GM12878 (cell line): ENCODE results near the gene MAN2B1. TPM values are rescaled to one million over a fixed set of nuclear protein-coding genes. Genes with fewer than 3 reads are reported as not detected.

ENCODE experiments used
- ATAC-seq: fragments of 200-7000 bp; cut with Tn5 transposase; 3 replicates; pipeline ENCODE4 v1.9.1; 2020; ENCODE audit warnings: mild to moderate bottlenecking, moderate library complexity
- BruUV-seq: library from RNA; stranded (reverse); fragments of 400-500 nt; replicated peaks from 2 replicates; lab custom pipeline; 2021; lab: Mats Ljungman, UMichigan
- CTCF ChIA-PET: fragments of 300-600 bp; sonication (Branson Sonifier 250); formaldehyde crosslinking; extraction: SDS; loops from one replicate; lab custom pipeline; 2021; ENCODE audit warnings: inconsistent platforms; lab: Yijun Ruan, JAX
- POLR2A ChIA-PET: fragments of 350-600 bp; formaldehyde crosslinking; extraction: SDS; loops from one replicate; lab custom pipeline; 2021; ENCODE audit warnings: inconsistent platforms; lab: Charles Lee
- RAD21 ChIA-PET: fragments of 300-600 bp; sonication (Branson Sonifier 250); formaldehyde crosslinking; loops from one replicate; lab custom pipeline; 2023; ENCODE audit warnings: antibody characterized with exemption; ENCODE audit not compliant: unreplicated experiment; lab: Charles Lee
- SMC1A ChIA-PET: fragments of 300-600 bp; sonication (Branson Sonifier 250); formaldehyde crosslinking; loops from one replicate; lab custom pipeline; 2023; ENCODE audit not compliant: unreplicated experiment, uncharacterized antibody; lab: Charles Lee
- DNase-seq: peaks from one replicate; pipeline ENCODE4 v3.0.0-alpha.2; 2011; ENCODE audit warnings: low read depth, low spot score
- FAIRE-seq: peaks from 3 replicates; lab custom pipeline; 2011; peaks lifted over from hg19 to GRCh38; lab: Jason Lieb, UNC
- H2AFZ ChIP-seq: 2 replicates; pipeline ENCODE4 v1.6.0; 2011; ENCODE audit warnings: low read depth, low read length, control low read depth; ENCODE audit not compliant: control insufficient read depth
- H3K27ac ChIP-seq: 2 replicates; pipeline ENCODE4 v1.5.1; 2011; ENCODE audit warnings: control low read depth; ENCODE audit not compliant: control insufficient read depth, insufficient read depth
- H3K27me3 ChIP-seq, 2 experiments: replicated peaks in 1 of 2; 2 replicates each; pipeline versions ENCODE4 v1.6.0 to v1.6.1; 2011; ENCODE audit warnings: low read length in 1 of 2; ENCODE audit not compliant: control insufficient read depth in 2 of 2, insufficient read depth in 2 of 2
- H3K36me3 ChIP-seq, 2 experiments: 2 replicates each; pipeline ENCODE4 v1.5.1; 2011; ENCODE audit warnings: low read length in 1 of 2; ENCODE audit not compliant: control insufficient read depth in 2 of 2, insufficient read depth in 2 of 2
- H3K4me1 ChIP-seq: 2 replicates; pipeline ENCODE4 v1.6.1; 2011; ENCODE audit warnings: mild to moderate bottlenecking, low read length, moderate library complexity, mixed read lengths; ENCODE audit not compliant: control insufficient read depth, insufficient read depth
- H3K4me2 ChIP-seq: 2 replicates; pipeline ENCODE4 v1.6.0; 2011; ENCODE audit warnings: control low read depth; ENCODE audit not compliant: control insufficient read depth, insufficient read depth
- H3K4me3 ChIP-seq: fragments of 200-600 bp; sonication (generic); 2 replicates; pipeline ENCODE4 v1.5.1; 2016
- H3K79me2 ChIP-seq: 2 replicates; pipeline ENCODE4 v1.6.0; 2011; ENCODE audit warnings: low read length; ENCODE audit not compliant: control insufficient read depth, insufficient read depth
- H3K9ac ChIP-seq: 2 replicates; pipeline ENCODE4 v1.8.0; 2011; ENCODE audit warnings: low read length, control low read depth, mixed read lengths; ENCODE audit not compliant: control insufficient read depth, insufficient read depth
- H3K9me3 ChIP-seq: replicated peaks from 3 replicates; pipeline ENCODE4 v1.5.1; 2011; ENCODE audit warnings: mild to moderate bottlenecking, low read length; ENCODE audit not compliant: control insufficient read depth, insufficient read depth
- H4K20me1 ChIP-seq: 2 replicates; pipeline ENCODE4 v1.6.0; 2011; ENCODE audit not compliant: control insufficient read depth, insufficient read depth
- ATF7 ChIP-seq: fragments of 450-650 bp; IDR thresholded peaks from 2 replicates; pipeline ENCODE4 v1.6.1; 2016; ENCODE audit warnings: low read depth, mild to moderate bottlenecking
- BRCA1 ChIP-seq: IDR thresholded peaks from 2 replicates; pipeline ENCODE4 v1.6.1; 2011; ENCODE audit warnings: low read depth, low read length, improper control_type of control experiment
- CHD2 ChIP-seq: IDR thresholded peaks from 2 replicates; pipeline ENCODE4 v1.6.1; 2011; ENCODE audit warnings: low read depth, low read length, improper control_type of control experiment, borderline replicate concordance
- ESRRA ChIP-seq: IDR thresholded peaks from 2 replicates; pipeline ENCODE4 v1.6.1; 2012; ENCODE audit warnings: mild to moderate bottlenecking, low read length, improper control_type of control experiment
- EZH2 ChIP-seq: IDR thresholded peaks from 2 replicates; pipeline ENCODE4 v1.6.1; 2012; ENCODE audit warnings: low read depth, mild to moderate bottlenecking, control low read depth, inconsistent platforms, low read length, borderline replicate concordance; ENCODE audit not compliant: control insufficient read depth
- NBN ChIP-seq: fragments of 450-650 bp; IDR thresholded peaks from 2 replicates; pipeline ENCODE4 v1.6.1; 2016
- POLR2A ChIP-seq: IDR thresholded peaks from 2 replicates; pipeline ENCODE4 v1.6.1; 2011; ENCODE audit warnings: low read depth, mild to moderate bottlenecking, low read length
- RUNX3 ChIP-seq: IDR thresholded peaks from 2 replicates; pipeline ENCODE4 v1.6.1; 2012; ENCODE audit warnings: low read length, inconsistent platforms
- SIN3A ChIP-seq: IDR thresholded peaks from 2 replicates; pipeline ENCODE4 v1.6.1; 2012; ENCODE audit warnings: low read depth, low read length, improper control_type of control experiment
- SMARCA5 ChIP-seq: fragments of 450-650 bp; IDR thresholded peaks from 2 replicates; pipeline ENCODE4 v1.6.1; 2017; ENCODE audit warnings: mild to moderate bottlenecking
- SPI1 ChIP-seq: IDR thresholded peaks from 2 replicates; pipeline ENCODE4 v1.6.1; 2011; ENCODE audit warnings: low read depth, mild to moderate bottlenecking, low read length, moderate library complexity, borderline replicate concordance; ENCODE audit not compliant: insufficient read depth
- WGBS: methylation state at CpG from one replicate; pipeline ENCODE4 v1.1.6; 2016; ENCODE audit warnings: low lambda C conversion rate; ENCODE audit not compliant: insufficient replicate concordance, insufficient coverage; ENCODE audit errors: missing lambda C conversion rate; 5-methylcytosine and 5-hydroxymethylcytosine counted together
- in situ Hi-C: fragments of 300-500 bp; cut with MboI; formaldehyde crosslinking; loops from 9 replicates; pipeline ENCODE4 v1.14.3; 2018; ENCODE audit warnings: mixed read lengths
- intact Hi-C: fragments of 100-400 bp; cut with micrococcal nuclease; formaldehyde crosslinking; loops from one replicate; pipeline ENCODE4 v1.14.2; 2022; ENCODE audit not compliant: unreplicated experiment
- polyA plus RNA-seq, 11 experiments: library from polyadenylated mRNA; depleted of rRNA in 4 of 11; unstranded in 6 of 11; stranded (reverse) in 5 of 11; fragments of >200 nt; fragmentation: Nextera tagmentation in 4 of 11; fragmentation: Illumina TruSeq in 1 of 11; extraction: Ambion mirVana in 4 of 11; extraction: Trizol in 1 of 11; gene quantifications; 1 replicate in 1 of 11; 2 replicates in 10 of 11; pipeline versions ENCODE4 v1.2.1 to v1.2.3, GENCODE V29; 2011 to 2016; ENCODE audit warnings: inconsistent platforms in 2 of 11, missing spikeins in 2 of 11, low read depth in 1 of 11
- total RNA-seq, 4 experiments: library from RNA; depleted of rRNA in 3 of 4; stranded (reverse); fragments of >200 nt in 3 of 4; fragmentation: Illumina TruSeq in 1 of 4; extraction: Trizol in 1 of 4; gene quantifications; 2 replicates each; pipeline versions ENCODE4 v1.2.1 to v1.2.3, GENCODE V29; 2013 to 2021
- TF ChIP-seq, protein P1 (sequence below): fragments of 450-650 bp; formaldehyde crosslinking; IDR thresholded peaks from 2 replicates; pipeline ENCODE4 v1.4.0; 2022; ENCODE audit warnings: mild to moderate bottlenecking, moderate library complexity
- TF ChIP-seq, protein P2 (sequence below): IDR thresholded peaks from 2 replicates; pipeline ENCODE4 v1.6.1; 2012; ENCODE audit warnings: low read depth, low read length, improper control_type of control experiment
- TF ChIP-seq, protein P3 (sequence below): fragments of 450-650 bp; IDR thresholded peaks from 2 replicates; pipeline ENCODE4 v1.6.1; 2014; ENCODE audit warnings: mild to moderate bottlenecking
- TF ChIP-seq, protein P4 (sequence below): fragments of 450-650 bp; IDR thresholded peaks from 2 replicates; pipeline ENCODE4 v1.6.1; 2017; ENCODE audit warnings: low read depth, mild to moderate bottlenecking, moderate library complexity

Gene MAN2B1
- total and polyA plus RNA-seq, 10 of the 15 experiments (the other 5 are each of a cell fraction or from before 2014, with no cell fraction given): 7.6 to 224 (median 81.4) TPM

DNA sequence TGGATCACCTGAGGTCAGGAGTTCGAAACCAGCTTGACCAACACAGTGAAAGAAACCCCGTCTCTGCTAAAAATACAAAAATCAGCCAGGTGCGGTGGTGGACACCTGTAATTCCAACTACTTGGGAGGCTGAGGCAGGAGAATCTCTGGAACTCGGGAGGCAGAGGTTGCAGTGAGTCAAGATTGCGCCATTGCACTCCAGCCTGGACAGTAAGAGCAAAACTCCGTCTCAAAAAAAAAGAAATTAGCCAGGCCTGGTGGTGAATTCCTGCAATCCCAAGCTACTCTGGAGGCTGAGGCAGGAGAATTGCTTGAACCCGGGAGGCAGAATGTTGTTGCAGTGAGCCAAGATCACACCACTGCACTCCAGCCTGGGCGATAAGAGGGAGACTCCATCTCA, 42.1 kb upstream of the MAN2B1 start:
- Histone ChIP-seq H3K27me3 (no peaks in the 10 kb centered on the region), H3K79me2 (no peaks in the 10 kb centered on the region), H3K4me2 (no peak overlapping the region), H3K9me3 (no peaks in the 10 kb centered on the region), H3K4me1 (no peaks in the 10 kb centered on the region), H4K20me1 (no peaks in the 10 kb centered on the region), H3K4me3 (no peak overlapping the region), H2AFZ (no peak overlapping the region), H3K9ac (no peak overlapping the region), H3K36me3 (peaks cover 26 to 36% of the 10 kb centered on the region in 2 experiments), H3K27ac (no peak overlapping the region)
- no TSS peak for BruUV-seq
- 90% methylated on average over 8 of the region's 8 CpGs for WGBS
- ChIA-PET POLR2A (interaction anchor here (0.6 kb wide), 2 partner anchors 12 to 1782 kb away, joined by 3 to 4 read pairs; no protein-coding TSS in a partner anchor), RAD21 (no interaction called here), CTCF (interaction anchor here (1.1 to 1.6 kb wide), 2 partner anchors 49 to 139 kb away, joined by 3 read pairs; no protein-coding TSS in a partner anchor), SMC1A (no interaction called here)
- ATAC-seq (no peak), FAIRE-seq (no peak), DNase-seq (no peak)
- in situ Hi-C loops (no loop called here), intact Hi-C loops (no loop called here)
- TF ChIP-seq CHD2 (no peak), ESRRA (no peak), SMARCA5 (no peak), ATF7 (no peak), SIN3A (no peak), SPI1 (no peak), RUNX3 (no peak), BRCA1 (no peak), NBN (no peak), EZH2 (no peak), POLR2A (no peak)
- TF ChIP-seq, protein P1, sequence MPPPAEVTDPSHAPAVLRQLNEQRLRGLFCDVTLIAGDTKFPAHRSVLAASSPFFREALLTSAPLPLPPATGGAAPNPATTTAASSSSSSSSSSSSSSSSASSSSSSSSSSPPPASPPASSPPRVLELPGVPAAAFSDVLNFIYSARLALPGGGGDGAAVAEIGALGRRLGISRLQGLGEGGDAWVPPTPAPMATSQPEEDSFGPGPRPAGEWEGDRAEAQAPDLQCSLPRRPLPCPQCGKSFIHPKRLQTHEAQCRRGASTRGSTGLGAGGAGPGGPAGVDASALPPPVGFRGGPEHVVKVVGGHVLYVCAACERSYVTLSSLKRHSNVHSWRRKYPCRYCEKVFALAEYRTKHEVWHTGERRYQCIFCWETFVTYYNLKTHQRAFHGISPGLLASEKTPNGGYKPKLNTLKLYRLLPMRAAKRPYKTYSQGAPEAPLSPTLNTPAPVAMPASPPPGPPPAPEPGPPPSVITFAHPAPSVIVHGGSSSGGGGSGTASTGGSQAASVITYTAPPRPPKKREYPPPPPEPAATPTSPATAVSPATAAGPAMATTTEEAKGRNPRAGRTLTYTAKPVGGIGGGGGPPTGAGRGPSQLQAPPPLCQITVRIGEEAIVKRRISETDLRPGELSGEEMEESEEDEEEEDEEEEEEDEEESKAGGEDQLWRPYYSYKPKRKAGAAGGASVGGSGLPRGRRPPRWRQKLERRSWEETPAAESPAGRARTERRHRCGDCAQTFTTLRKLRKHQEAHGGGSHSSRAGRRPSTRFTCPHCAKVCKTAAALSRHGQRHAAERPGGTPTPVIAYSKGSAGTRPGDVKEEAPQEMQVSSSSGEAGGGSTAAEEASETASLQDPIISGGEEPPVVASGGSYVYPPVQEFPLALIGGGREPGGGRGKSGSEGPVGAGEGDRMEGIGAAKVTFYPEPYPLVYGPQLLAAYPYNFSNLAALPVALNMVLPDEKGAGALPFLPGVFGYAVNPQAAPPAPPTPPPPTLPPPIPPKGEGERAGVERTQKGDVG (CRISPR knock-in tag): no peak
- TF ChIP-seq, protein P2, sequence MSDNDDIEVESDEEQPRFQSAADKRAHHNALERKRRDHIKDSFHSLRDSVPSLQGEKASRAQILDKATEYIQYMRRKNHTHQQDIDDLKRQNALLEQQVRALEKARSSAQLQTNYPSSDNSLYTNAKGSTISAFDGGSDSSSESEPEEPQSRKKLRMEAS: no peak
- TF ChIP-seq, protein P3, sequence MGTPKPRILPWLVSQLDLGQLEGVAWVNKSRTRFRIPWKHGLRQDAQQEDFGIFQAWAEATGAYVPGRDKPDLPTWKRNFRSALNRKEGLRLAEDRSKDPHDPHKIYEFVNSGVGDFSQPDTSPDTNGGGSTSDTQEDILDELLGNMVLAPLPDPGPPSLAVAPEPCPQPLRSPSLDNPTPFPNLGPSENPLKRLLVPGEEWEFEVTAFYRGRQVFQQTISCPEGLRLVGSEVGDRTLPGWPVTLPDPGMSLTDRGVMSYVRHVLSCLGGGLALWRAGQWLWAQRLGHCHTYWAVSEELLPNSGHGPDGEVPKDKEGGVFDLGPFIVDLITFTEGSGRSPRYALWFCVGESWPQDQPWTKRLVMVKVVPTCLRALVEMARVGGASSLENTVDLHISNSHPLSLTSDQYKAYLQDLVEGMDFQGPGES: no peak
- TF ChIP-seq, protein P4, sequence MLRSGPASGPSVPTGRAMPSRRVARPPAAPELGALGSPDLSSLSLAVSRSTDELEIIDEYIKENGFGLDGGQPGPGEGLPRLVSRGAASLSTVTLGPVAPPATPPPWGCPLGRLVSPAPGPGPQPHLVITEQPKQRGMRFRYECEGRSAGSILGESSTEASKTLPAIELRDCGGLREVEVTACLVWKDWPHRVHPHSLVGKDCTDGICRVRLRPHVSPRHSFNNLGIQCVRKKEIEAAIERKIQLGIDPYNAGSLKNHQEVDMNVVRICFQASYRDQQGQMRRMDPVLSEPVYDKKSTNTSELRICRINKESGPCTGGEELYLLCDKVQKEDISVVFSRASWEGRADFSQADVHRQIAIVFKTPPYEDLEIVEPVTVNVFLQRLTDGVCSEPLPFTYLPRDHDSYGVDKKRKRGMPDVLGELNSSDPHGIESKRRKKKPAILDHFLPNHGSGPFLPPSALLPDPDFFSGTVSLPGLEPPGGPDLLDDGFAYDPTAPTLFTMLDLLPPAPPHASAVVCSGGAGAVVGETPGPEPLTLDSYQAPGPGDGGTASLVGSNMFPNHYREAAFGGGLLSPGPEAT: no peak
